HG03066 (cell line): Measurements from ENCODE around the gene CPA2.
"Not testable (repeated sequence)": the region's sequence is repeated elsewhere in the genome, so short reads cannot be mapped to it uniquely, and the experiment has no call there.

Source experiments
- ATAC-seq: cut with Tn5 transposase; IDR thresholded peaks from one replicate; pipeline ENCODE4 v1.9.1; 2021; ENCODE audit warnings: low read depth; ENCODE audit not compliant: unreplicated experiment

The CPA2 gene

GRCh38 chr7:130266258-130266960 is at the start of gene CPA2:
Gene CPA2, plus strand, starts transcription at chr7:130266863. Its CDS starts 19 bp downstream, at chr7:130266882.
- ATAC-seq = no peak

- no peak for ATAC-seq
Observed at GRCh38 chr7:130218806-130219620, 47.6 kb upstream of the CPA2 start.

- no peak for ATAC-seq
Observed at GRCh38 chr7:130219871-130220270, 46.8 kb upstream of the CPA2 start.

DNA sequence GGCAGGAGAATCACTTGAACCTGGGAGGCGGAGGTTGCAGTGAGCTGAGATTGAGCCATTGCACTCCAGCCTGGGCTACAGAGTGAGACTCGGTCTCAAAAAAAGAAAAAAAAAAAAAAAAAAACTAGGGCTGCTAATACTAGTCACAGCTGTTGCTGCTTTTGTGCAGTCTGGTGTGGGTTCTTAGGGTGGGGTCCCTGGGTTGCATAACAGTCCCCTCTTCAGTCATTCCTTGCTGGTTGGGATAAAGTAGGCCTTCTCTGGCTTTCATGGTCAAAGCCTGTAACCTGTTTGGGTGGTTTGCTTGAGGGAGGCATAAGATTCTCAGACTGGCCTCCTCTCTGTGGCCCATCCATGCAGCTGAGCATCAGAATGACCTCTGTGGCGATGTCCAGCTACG is 44.9 kb upstream of the CPA2 start:
- no peak for ATAC-seq

DNA sequence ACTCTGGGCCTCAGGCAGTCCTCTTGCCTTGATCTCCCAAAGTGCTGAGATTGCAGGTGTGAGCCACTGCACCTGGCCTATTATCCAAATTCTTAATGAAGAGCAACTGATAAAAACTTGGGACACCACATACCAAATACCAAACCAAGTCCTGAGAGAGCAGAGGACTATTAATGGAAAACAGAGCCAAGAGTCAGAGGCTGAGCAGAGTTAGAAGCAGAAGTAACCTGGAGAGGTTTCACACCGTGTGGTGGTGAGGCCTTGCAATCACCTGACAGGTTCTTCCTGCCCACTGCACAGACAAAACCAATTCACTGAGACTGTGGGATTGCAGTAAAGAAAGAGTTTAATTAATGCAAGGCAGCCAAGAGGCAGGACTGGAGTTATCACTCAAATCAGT is 43.0 kb upstream of the CPA2 start:
- ATAC-seq = no peak

DNA sequence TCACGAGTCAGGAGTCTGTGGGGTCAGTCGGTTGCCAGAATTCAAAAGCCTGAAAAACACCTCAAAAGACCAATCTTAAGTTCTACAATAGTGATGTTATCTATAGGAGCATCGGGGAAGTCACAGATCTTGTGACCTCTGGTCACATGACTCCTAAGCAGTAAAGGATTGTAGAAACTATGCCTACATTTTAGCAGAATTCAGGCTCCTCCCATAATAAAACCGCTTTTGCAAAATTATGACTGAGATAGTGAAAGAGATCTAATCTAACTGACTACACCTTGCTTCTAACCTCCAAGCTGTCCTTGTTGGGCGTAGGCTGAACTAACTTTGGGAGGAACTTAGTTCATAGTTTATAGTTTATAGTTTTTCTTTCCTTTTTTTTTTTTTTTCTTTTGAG is 42.5 kb upstream of the CPA2 start:
- no peak for ATAC-seq

GRCh38 chr7:130224923-130225322 is 41.7 kb upstream of the CPA2 start:
- not testable (repeated sequence) for ATAC-seq

GRCh38 chr7:130226333-130226732 is 40.3 kb upstream of the CPA2 start:
- no peak for ATAC-seq

DNA sequence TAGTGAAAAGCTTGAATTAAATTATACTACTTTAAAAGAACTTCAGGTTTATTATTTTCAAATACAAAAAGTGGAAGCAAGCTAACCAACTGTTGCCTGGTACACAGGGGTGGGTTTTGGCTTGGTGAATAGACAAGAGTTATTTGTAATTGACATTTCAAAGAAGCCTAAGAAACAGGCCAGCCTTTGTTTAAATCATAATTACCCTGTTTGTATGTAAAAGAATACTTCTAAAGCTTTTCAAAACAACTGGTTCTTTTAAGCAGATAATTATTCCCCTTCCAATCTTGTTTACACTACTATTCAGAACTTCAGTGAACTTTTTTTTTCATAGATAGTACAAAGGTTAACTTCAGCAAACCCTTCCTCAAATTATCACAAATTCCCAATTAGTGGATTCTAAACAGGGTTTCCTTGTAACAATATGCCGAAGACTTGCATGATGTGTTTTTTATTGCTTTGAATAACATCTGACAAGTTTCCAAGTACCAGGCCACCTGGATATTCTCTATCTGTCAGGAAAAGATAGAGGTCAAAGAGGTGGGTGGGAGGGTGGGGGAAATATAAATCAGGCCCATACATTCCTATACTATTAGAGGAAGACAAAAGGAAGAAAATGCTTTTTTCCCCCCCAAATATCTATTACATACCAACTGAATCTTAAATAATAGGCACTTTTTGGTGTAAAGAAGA is 38.6 kb upstream of the CPA2 start:
- no peak for ATAC-seq

GRCh38 chr7:130228840-130229502 is 37.7 kb upstream of the CPA2 start:
- ATAC-seq = no peak

DNA sequence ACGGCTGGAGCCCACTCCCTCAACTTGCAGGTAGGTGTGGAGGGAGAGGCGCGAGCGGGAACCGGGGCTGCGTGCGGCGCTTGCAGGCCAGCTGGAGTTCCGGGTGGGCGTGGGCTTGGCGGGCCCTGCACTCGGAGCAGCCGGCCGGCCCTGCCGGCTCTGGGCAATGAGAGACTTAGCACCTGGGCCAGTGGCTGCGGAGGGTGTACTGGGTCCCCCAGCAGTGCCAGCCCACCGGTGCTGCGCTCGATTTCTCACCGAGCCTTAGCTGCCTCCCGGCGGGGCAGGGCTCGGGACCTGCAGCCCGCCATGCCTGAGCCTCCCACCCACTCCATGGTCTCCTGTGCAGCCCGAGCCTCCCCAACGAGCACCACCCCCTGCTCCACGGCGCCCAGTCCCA is 36.7 kb upstream of the CPA2 start:
- ATAC-seq = not testable (repeated sequence)

DNA sequence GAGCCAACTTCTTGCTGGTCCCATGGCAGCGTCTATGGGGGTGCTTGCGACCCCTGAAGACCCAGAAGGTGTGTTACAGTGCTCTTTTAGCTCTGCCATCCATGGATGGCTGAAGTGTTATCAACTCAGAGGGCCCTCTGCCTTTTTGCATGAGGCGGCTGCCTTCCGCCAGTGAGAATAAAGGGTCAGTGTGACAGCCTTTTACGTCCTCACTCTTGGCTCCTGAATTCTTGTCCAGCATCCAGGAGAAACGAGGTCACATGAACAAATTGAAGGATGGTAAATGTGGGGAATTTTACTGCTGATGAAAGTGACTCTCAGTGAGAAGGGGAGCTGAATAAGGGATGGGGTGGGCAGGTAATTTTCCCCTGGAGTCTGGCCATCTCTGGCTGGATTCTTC is 34.9 kb upstream of the CPA2 start:
- ATAC-seq = no peak

GRCh38 chr7:130232209-130232608 is 34.5 kb upstream of the CPA2 start:
- ATAC-seq = no peak

DNA sequence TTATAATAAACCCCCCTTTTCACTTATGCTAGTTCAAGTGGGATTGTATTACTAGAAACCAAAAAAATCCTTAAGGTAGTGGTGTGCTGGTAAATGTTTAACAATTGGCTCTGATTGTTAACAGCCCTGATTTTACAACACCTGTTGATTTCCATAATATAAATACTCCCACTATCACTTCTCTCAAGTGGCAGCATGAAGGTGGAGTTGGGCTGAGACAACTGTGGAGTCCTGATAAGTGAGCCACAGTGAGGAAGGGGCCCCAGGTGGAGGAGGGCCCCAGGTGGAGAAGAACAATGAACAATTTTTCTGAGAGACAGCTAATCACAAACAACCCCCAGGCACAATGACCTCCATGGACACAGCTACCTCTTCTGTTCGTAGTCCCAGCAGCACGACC is 32.6 kb upstream of the CPA2 start:
- no peak for ATAC-seq

- ATAC-seq = not testable (repeated sequence)
Observed at GRCh38 chr7:130236361-130236760, 30.3 kb upstream of the CPA2 start.

GRCh38 chr7:130240240-130240639 is 26.4 kb upstream of the CPA2 start:
- no peak for ATAC-seq

- ATAC-seq = no peak
Observed at GRCh38 chr7:130242198-130243014, 24.3 kb upstream of the CPA2 start.

DNA sequence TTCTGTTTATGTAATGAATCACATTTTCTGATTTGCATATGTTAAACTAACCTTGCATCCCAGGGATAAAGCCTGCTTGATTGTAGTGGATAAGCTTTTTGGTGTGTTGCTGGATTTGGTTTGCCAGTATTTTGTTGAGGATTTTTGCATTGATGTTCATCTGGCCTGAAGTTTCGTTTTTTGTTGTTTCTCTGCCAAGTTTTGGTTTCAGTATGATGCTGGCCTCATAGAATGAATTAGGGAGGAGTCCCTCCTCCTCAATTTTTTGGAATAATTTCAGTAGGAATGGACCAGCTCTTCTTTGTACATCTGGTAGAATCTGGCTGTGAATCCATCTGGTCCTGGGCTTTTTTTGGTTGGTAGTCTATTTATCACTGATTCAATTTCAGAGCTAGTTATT is 23.2 kb upstream of the CPA2 start:
- ATAC-seq = not testable (repeated sequence)

DNA sequence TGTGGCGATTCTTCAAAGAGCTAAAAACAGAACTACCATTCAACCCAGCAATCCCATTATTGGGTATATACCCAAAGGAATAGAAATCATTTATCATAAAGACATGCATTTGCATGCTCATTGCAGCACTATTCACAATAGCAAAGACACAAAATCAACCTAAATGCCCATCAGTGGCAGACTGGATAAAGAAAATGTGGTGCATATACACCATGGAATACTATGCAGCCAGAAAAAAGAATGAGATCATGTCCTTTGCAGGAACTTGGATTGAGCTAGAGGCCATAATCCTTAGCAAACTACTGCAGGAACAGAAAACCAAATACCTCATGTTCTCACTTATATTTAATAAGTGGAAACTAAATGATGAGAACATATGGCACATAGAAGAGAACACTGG is 20.2 kb upstream of the CPA2 start:
- ATAC-seq = not testable (repeated sequence)

- ATAC-seq = not testable (repeated sequence)
Observed at GRCh38 chr7:130248842-130249241, 17.8 kb upstream of the CPA2 start.
